H9 (cell line): ENCODE measurements around the gene GPHN. TPM values are rescaled to one million over a fixed set of nuclear protein-coding genes. Genes with fewer than 3 reads are reported as not detected.

Experiments
- DNase-seq: peaks from one replicate; pipeline ENCODE4 v3.0.0-alpha.2; 2017
- H2AFZ ChIP-seq: one replicate; pipeline ENCODE4 v1.6.1; 2013; ENCODE audit warnings: mild to moderate bottlenecking, low read length, control low read depth, moderate library complexity
- H2AK5ac ChIP-seq: 2 replicates; pipeline ENCODE4 v1.6.1; 2013; ENCODE audit warnings: low read length, control low read depth, mixed read lengths; ENCODE audit not compliant: insufficient read length
- H2BK120ac ChIP-seq: one replicate; pipeline ENCODE4 v1.6.1; 2013; ENCODE audit warnings: low read depth, mild to moderate bottlenecking, low read length, control low read depth, inconsistent platforms; ENCODE audit not compliant: poor library complexity, severe bottlenecking
- H2BK12ac ChIP-seq: 2 replicates; pipeline ENCODE4 v1.6.1; 2013; ENCODE audit warnings: low read length, control low read depth, mixed read lengths, low read depth; ENCODE audit not compliant: insufficient read length
- H2BK15ac ChIP-seq: 2 replicates; pipeline ENCODE4 v1.6.1; 2013; ENCODE audit warnings: low read depth, low read length, control low read depth
- H2BK20ac ChIP-seq: one replicate; pipeline ENCODE4 v1.6.1; 2013; ENCODE audit warnings: low read depth, mild to moderate bottlenecking, low read length, control low read depth, inconsistent platforms; ENCODE audit not compliant: poor library complexity, severe bottlenecking
- H2BK5ac ChIP-seq: 2 replicates; pipeline ENCODE4 v1.6.1; 2013; ENCODE audit warnings: low read length, control low read depth, mixed read lengths; ENCODE audit not compliant: insufficient read length
- H3K14ac ChIP-seq: 2 replicates; pipeline ENCODE4 v1.6.1; 2013; ENCODE audit warnings: low read length, control low read depth; ENCODE audit not compliant: insufficient read depth
- H3K18ac ChIP-seq: 2 replicates; pipeline ENCODE4 v1.6.1; 2013; ENCODE audit warnings: low read depth, mild to moderate bottlenecking, mixed read lengths, low read length, control low read depth; ENCODE audit not compliant: insufficient read length
- H3K23ac ChIP-seq: 2 replicates; pipeline ENCODE4 v1.6.1; 2013; ENCODE audit warnings: low read length, control low read depth, mixed read lengths, low read depth; ENCODE audit not compliant: insufficient read length
- H3K23me2 ChIP-seq: 2 replicates; pipeline ENCODE4 v1.6.1; 2013; ENCODE audit warnings: low read depth, mild to moderate bottlenecking, mixed read lengths, low read length, control low read depth; ENCODE audit not compliant: insufficient read length, poor library complexity, severe bottlenecking
- H3K27ac ChIP-seq: 2 replicates; pipeline ENCODE4 v1.5.1; 2013; ENCODE audit warnings: low read length, control low read depth, mixed read lengths, low read depth; ENCODE audit not compliant: insufficient read length
- H3K27me3 ChIP-seq: 2 replicates; pipeline ENCODE4 v1.6.1; 2013; ENCODE audit warnings: low read length, control low read depth, inconsistent platforms; ENCODE audit not compliant: insufficient read depth
- H3K4ac ChIP-seq: 2 replicates; pipeline ENCODE4 v1.6.1; 2013; ENCODE audit warnings: low read depth, mild to moderate bottlenecking, control low read depth, inconsistent platforms, low read length, moderate library complexity
- H3K4me1 ChIP-seq: 2 replicates; pipeline ENCODE4 v1.6.1; 2013; ENCODE audit warnings: low read length, control low read depth, inconsistent platforms; ENCODE audit not compliant: insufficient read depth
- H3K4me2 ChIP-seq: 2 replicates; pipeline ENCODE4 v1.6.1; 2013; ENCODE audit warnings: low read length, control low read depth, mixed read lengths; ENCODE audit not compliant: insufficient read length, insufficient read depth
- H3K56ac ChIP-seq: 2 replicates; pipeline ENCODE4 v1.6.1; 2013; ENCODE audit warnings: low read depth, mild to moderate bottlenecking, mixed read lengths, low read length, control low read depth; ENCODE audit not compliant: insufficient read length
- H3K79me1 ChIP-seq: 2 replicates; pipeline ENCODE4 v1.6.1; 2013; ENCODE audit warnings: low read depth, mild to moderate bottlenecking, moderate library complexity, low read length, control low read depth, inconsistent platforms; ENCODE audit not compliant: insufficient read depth, poor library complexity, severe bottlenecking
- H3K79me2 ChIP-seq: 2 replicates; pipeline ENCODE4 v1.6.1; 2013; ENCODE audit warnings: low read length, control low read depth, inconsistent platforms; ENCODE audit not compliant: insufficient read depth
- H3K9ac ChIP-seq: 2 replicates; pipeline ENCODE4 v1.6.1; 2013; ENCODE audit warnings: low read length, control low read depth, mixed read lengths; ENCODE audit not compliant: insufficient read length; ENCODE audit errors: extremely low read depth
- H3K9me3 ChIP-seq: one replicate; pipeline ENCODE4 v1.6.1; 2013; ENCODE audit warnings: low read depth, low read length, inconsistent platforms; ENCODE audit not compliant: control insufficient read depth
- H3T11ph ChIP-seq: one replicate; pipeline ENCODE4 v1.6.1; 2013; ENCODE audit warnings: mild to moderate bottlenecking, low read length, control low read depth, inconsistent platforms
- H4K20me1 ChIP-seq: one replicate; pipeline ENCODE4 v1.6.1; 2013; ENCODE audit not compliant: control insufficient read depth, insufficient read length, insufficient read depth
- H4K5ac ChIP-seq: 2 replicates; pipeline ENCODE4 v1.6.1; 2013; ENCODE audit warnings: low read depth, mild to moderate bottlenecking, mixed read lengths, low read length, control low read depth; ENCODE audit not compliant: insufficient read length
- H4K8ac ChIP-seq: replicated peaks from 2 replicates; pipeline ENCODE4 v1.6.1; 2013; ENCODE audit warnings: low read length, control low read depth, mixed read lengths, low read depth; ENCODE audit not compliant: insufficient read length
- H4K91ac ChIP-seq: 2 replicates; pipeline ENCODE4 v1.6.1; 2013; ENCODE audit warnings: low read depth, mild to moderate bottlenecking, moderate library complexity, mixed read lengths, low read length, control low read depth; ENCODE audit not compliant: insufficient read length
- H3K27ac Mint-ChIP-seq, 3 experiments: 2 replicates in 2 of 3; 3 replicates in 1 of 3; pipeline ENCODE4 v1.8.0; 2020 to 2021; ENCODE audit warnings: mixed read lengths in 3 of 3, mild to moderate bottlenecking in 1 of 3, moderate library complexity in 1 of 3
- H3K27me3 Mint-ChIP-seq: 2 replicates; pipeline ENCODE4 v1.8.0; 2021; ENCODE audit warnings: low read depth, mild to moderate bottlenecking, moderate library complexity, mixed read lengths
- H3K36me3 Mint-ChIP-seq, 3 experiments: 2 replicates in 2 of 3; 3 replicates in 1 of 3; pipeline ENCODE4 v1.8.0; 2020 to 2021; ENCODE audit warnings: low read depth in 3 of 3, mixed read lengths in 3 of 3; ENCODE audit not compliant: insufficient read depth in 1 of 3
- H3K4me1 Mint-ChIP-seq, 2 experiments: 2 replicates each; pipeline ENCODE4 v1.8.0; 2020; ENCODE audit warnings: mixed read lengths in 2 of 2
- H3K4me3 Mint-ChIP-seq, 2 experiments: 2 replicates in 1 of 2; 3 replicates in 1 of 2; pipeline ENCODE4 v1.8.0; 2020 to 2021; ENCODE audit warnings: mild to moderate bottlenecking in 2 of 2, mixed read lengths in 2 of 2, moderate library complexity in 1 of 2
- H3K9me3 Mint-ChIP-seq, 2 experiments: 2 replicates in 1 of 2; 3 replicates in 1 of 2; pipeline ENCODE4 v1.8.0; 2020; ENCODE audit warnings: mild to moderate bottlenecking in 2 of 2, mixed read lengths in 2 of 2, moderate library complexity in 1 of 2
- WGBS: extraction: QIAGEN DNeasy Blood & Tissue Kit; methylation state at CpG from one replicate; pipeline ENCODE4 v1.1.7; 2013; ENCODE audit warnings: missing lambda C conversion rate, low lambda C conversion rate, mixed read lengths; ENCODE audit not compliant: insufficient read length; ENCODE audit errors: extremely low coverage; 5-methylcytosine and 5-hydroxymethylcytosine counted together
- total RNA-seq: library from RNA; stranded (reverse); gene quantifications from 2 replicates; pipeline ENCODE4 v1.2.1, GENCODE V29; 2021
- TF ChIP-seq, protein P1 (sequence below): fragments of 200-600 bp; sonication (generic); conservative IDR thresholded peaks from 3 replicates; pipeline ENCODE4 v1.8.0; 2021; ENCODE audit warnings: antibody characterized with exemption, mild to moderate bottlenecking

GPHN gene
- total RNA-seq, 1 experiment from 2014 or later, result 16.1 TPM

DNA sequence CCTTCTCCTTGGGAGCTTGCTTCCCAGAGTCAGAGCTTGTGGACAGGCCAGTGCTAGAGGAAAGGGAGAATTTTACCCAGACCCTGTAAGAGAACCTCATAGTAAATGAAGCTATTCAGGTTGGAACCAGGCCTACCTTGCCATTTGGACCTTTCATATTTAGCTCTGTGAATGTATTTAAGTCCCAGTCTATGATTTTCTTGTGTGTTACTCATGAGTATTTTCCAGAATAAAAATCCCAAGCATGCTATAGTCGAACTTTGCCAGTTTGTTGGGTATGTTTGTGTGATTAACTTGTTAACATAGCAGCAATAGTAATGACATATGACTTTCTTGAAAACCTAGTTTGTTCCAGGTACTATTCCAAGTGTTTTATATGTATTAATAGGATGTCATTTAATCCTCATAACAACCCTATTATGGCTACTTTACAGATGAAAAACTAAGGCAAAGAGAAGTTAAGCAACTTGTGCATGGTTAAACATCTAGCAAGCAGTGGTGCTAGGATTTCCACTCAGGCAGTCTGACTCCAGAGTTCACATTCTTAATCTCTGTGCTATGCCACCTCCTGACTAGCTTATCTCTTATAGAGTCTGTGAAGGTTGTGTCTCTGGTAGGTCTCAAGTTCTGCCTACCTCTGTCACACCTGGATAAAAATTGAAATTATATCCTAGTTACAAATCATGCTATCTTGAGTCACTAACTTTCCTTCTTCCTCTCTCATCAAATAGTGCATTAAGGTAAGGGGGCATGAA lies 633.4 kb downstream of the GPHN start:
- no peak overlapping the region for H2AK5ac ChIP-seq
- no peak overlapping the region for H3K4me3 Mint-ChIP-seq
- WGBS, result no CpG with 5 or more reads among the region's 1 CpG
- H3K9me3 Mint-ChIP-seq, result no peaks in the 10 kb centered on the region
- no peaks in the 10 kb centered on the region for H3K9me3 ChIP-seq
- no peak overlapping the region for H3K23ac ChIP-seq
- H3K36me3 Mint-ChIP-seq, result no peaks in the 10 kb centered on the region
- H2BK15ac ChIP-seq, result no peak overlapping the region
- no peak overlapping the region for H3K4me2 ChIP-seq
- no peaks in the 10 kb centered on the region for H3K23me2 ChIP-seq
- no peak overlapping the region for H4K5ac ChIP-seq
- no peaks in the 10 kb centered on the region for H3K79me2 ChIP-seq
- H3K18ac ChIP-seq, result no peak overlapping the region
- H2BK5ac ChIP-seq, result no peak overlapping the region
- no peak overlapping the region for H3K14ac ChIP-seq
- H2BK120ac ChIP-seq, result no peak overlapping the region
- no peak overlapping the region for H4K8ac ChIP-seq
- no peak overlapping the region for H2BK20ac ChIP-seq
- no peaks in the 10 kb centered on the region for H4K20me1 ChIP-seq
- TF ChIP-seq, protein P1, sequence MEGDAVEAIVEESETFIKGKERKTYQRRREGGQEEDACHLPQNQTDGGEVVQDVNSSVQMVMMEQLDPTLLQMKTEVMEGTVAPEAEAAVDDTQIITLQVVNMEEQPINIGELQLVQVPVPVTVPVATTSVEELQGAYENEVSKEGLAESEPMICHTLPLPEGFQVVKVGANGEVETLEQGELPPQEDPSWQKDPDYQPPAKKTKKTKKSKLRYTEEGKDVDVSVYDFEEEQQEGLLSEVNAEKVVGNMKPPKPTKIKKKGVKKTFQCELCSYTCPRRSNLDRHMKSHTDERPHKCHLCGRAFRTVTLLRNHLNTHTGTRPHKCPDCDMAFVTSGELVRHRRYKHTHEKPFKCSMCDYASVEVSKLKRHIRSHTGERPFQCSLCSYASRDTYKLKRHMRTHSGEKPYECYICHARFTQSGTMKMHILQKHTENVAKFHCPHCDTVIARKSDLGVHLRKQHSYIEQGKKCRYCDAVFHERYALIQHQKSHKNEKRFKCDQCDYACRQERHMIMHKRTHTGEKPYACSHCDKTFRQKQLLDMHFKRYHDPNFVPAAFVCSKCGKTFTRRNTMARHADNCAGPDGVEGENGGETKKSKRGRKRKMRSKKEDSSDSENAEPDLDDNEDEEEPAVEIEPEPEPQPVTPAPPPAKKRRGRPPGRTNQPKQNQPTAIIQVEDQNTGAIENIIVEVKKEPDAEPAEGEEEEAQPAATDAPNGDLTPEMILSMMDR, result no peak
- H4K91ac ChIP-seq, result no peak overlapping the region
- no peak overlapping the region for H3K9ac ChIP-seq
- no peaks in the 10 kb centered on the region for H3K79me1 ChIP-seq
- no peak overlapping the region for H3K4ac ChIP-seq
- no peaks in the 10 kb centered on the region for H3K27me3 Mint-ChIP-seq
- no peak overlapping the region for H2AFZ ChIP-seq
- DNase-seq, result no peak
- no peak overlapping the region for H3K56ac ChIP-seq
- H3K27ac Mint-ChIP-seq, result no peak overlapping the region
- no peaks in the 10 kb centered on the region for H3K4me1 ChIP-seq
- no peak overlapping the region for H3T11ph ChIP-seq
- no peaks in the 10 kb centered on the region for H3K27me3 ChIP-seq
- H2BK12ac ChIP-seq, result no peak overlapping the region
- H3K4me1 Mint-ChIP-seq, result no peaks in the 10 kb centered on the region
- H3K27ac ChIP-seq, result no peak overlapping the region
